ENCODE results near the gene ZNF428. TPM values are rescaled to one million over a fixed set of nuclear protein-coding genes. Genes with fewer than 3 reads are reported as not detected.

ZNF428 gene
- total RNA-seq, 1 donor from 2014 or later: 53.4 TPM

DNA sequence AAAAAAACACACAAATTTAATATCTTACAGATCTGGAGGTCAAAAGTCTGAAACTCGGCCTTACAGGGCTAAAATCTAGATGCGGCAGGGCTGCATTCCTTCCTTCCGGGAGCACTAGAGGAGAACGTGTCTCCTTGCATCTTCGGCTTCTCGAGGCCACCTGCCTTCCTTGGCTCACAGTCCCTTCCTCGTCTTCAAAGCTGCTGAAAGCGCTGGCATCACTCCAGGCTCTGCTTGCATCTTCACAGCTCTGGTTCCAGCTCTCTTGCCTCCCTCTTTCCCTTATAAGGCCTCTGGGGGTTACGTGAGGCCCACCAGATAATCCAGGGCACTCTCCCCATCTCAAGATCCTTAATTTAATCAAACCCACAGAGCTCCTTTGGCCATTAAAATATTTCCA, 54.6 kb downstream of the ZNF428 start:
- peaks cover 4% of the 10 kb centered on the region for H4K20me1 ChIP-seq (ENCODE audit: insufficient read depth, low read length)
- H3K4me1 Mint-ChIP-seq (ENCODE audit: low read depth, unreplicated experiment): peaks cover 7% of the 10 kb centered on the region
- no peak overlapping the region for H3K27ac ChIP-seq (ENCODE audit: low read depth, low read length)
- H3K9me3 ChIP-seq (ENCODE audit: insufficient read depth, low read depth, low read length): no peaks in the 10 kb centered on the region
- H3K9me3 Mint-ChIP-seq (ENCODE audit: unreplicated experiment): peaks cover 2% of the 10 kb centered on the region
- peaks cover 7% of the 10 kb centered on the region for H3K79me2 ChIP-seq (ENCODE audit: insufficient read depth, low read length)
- H3K4me3 Mint-ChIP-seq (ENCODE audit: unreplicated experiment): no peak overlapping the region
- H3K4me1 ChIP-seq (ENCODE audit: insufficient read depth, low read length): peaks cover 11% of the 10 kb centered on the region
- H3K27ac Mint-ChIP-seq (ENCODE audit: unreplicated experiment): peak overlapping the region; percentile 27
- H3K36me3 Mint-ChIP-seq (ENCODE audit: low read depth, unreplicated experiment): peaks cover 15% of the 10 kb centered on the region
- TF ChIP-seq EZH2 (IDR thresholded peaks at IDR 0.05; ENCODE audit: insufficient read depth, low read length): no peak
- TF ChIP-seq, protein P1, sequence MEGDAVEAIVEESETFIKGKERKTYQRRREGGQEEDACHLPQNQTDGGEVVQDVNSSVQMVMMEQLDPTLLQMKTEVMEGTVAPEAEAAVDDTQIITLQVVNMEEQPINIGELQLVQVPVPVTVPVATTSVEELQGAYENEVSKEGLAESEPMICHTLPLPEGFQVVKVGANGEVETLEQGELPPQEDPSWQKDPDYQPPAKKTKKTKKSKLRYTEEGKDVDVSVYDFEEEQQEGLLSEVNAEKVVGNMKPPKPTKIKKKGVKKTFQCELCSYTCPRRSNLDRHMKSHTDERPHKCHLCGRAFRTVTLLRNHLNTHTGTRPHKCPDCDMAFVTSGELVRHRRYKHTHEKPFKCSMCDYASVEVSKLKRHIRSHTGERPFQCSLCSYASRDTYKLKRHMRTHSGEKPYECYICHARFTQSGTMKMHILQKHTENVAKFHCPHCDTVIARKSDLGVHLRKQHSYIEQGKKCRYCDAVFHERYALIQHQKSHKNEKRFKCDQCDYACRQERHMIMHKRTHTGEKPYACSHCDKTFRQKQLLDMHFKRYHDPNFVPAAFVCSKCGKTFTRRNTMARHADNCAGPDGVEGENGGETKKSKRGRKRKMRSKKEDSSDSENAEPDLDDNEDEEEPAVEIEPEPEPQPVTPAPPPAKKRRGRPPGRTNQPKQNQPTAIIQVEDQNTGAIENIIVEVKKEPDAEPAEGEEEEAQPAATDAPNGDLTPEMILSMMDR (IDR thresholded peaks at IDR 0.05; ENCODE audit: insufficient read depth, low read depth, low read length): no peak
- no peaks in the 10 kb centered on the region for H3K27me3 ChIP-seq (ENCODE audit: insufficient read depth, low read length)
- DNase-seq (ENCODE audit: low read depth): no peak
- H3K27me3 Mint-ChIP-seq (ENCODE audit: low read depth, unreplicated experiment): no peaks in the 10 kb centered on the region
- FAIRE-seq: no peak
- H3K4me3 ChIP-seq (ENCODE audit: insufficient read depth, low read depth, low read length): no peak overlapping the region
- no peak overlapping the region for H3K9ac ChIP-seq (ENCODE audit: low read length)
- peaks cover 6% of the 10 kb centered on the region for H3K36me3 ChIP-seq (ENCODE audit: insufficient read depth, low read length)
- H3K4me2 ChIP-seq (ENCODE audit: low read length): no peak overlapping the region
- H2AFZ ChIP-seq (ENCODE audit: low read depth, low read length): no peak overlapping the region

DNA sequence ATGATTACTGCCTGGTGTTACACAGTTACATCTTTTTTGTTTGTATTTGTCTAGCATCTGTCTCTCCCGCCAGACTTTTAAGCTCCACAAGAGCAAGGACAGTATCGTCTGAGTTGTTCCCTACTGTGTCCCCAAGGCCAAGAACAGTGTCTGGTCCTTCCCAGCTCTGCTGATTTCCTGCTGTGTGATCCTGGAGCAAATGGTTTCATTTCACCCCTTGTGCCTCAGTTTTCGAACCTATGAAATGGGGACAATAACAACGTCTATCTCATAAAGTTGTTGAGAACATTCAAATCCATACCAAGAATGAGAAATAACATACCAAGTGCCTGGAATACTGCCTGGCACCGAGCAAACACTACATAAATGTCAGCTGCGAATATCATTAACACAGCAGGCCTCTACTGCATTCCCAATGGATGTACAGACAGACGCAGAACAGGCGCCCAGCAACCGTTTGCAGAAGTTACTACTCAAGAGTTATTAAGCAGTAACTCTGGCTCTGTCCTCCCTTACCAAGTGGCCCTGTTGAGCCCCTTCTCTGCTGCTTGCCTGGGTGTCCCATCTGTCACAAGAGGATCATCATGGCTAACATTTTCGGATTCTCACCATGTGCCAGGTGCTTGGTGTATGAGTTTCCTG, 55.5 kb downstream of the ZNF428 start:
- no peak overlapping the region for H3K27ac ChIP-seq (ENCODE audit: low read depth, low read length)
- H3K9ac ChIP-seq (ENCODE audit: low read length): no peak overlapping the region
- no peak overlapping the region for H3K4me2 ChIP-seq (ENCODE audit: low read length)
- H3K79me2 ChIP-seq (ENCODE audit: insufficient read depth, low read length): peaks cover 7% of the 10 kb centered on the region
- FAIRE-seq (no peak), DNase-seq (ENCODE audit: low read depth) (no peak)
- Mint-ChIP-seq H3K4me3 (ENCODE audit: unreplicated experiment) (no peak overlapping the region), H3K27ac (ENCODE audit: unreplicated experiment) (no peak overlapping the region), H3K4me1 (ENCODE audit: low read depth, unreplicated experiment) (peaks cover 7% of the 10 kb centered on the region), H3K9me3 (ENCODE audit: unreplicated experiment) (peaks cover 2% of the 10 kb centered on the region), H3K36me3 (ENCODE audit: low read depth, unreplicated experiment) (peaks cover 15% of the 10 kb centered on the region), H3K27me3 (ENCODE audit: low read depth, unreplicated experiment) (no peaks in the 10 kb centered on the region)
- no peak overlapping the region for H2AFZ ChIP-seq (ENCODE audit: low read depth, low read length)
- H3K4me1 ChIP-seq (ENCODE audit: insufficient read depth, low read length): peaks cover 11% of the 10 kb centered on the region
- H3K36me3 ChIP-seq (ENCODE audit: insufficient read depth, low read length): peaks cover 4% of the 10 kb centered on the region
- H4K20me1 ChIP-seq (ENCODE audit: insufficient read depth, low read length): no peaks in the 10 kb centered on the region
- no peak for TF ChIP-seq EZH2 (IDR thresholded peaks at IDR 0.05; ENCODE audit: insufficient read depth, low read length)
- TF ChIP-seq, protein P1 (IDR thresholded peaks at IDR 0.05; ENCODE audit: insufficient read depth, low read depth, low read length): no peak
- no peaks in the 10 kb centered on the region for H3K27me3 ChIP-seq (ENCODE audit: insufficient read depth, low read length)
- no peaks in the 10 kb centered on the region for H3K9me3 ChIP-seq (ENCODE audit: insufficient read depth, low read depth, low read length)
- no peak overlapping the region for H3K4me3 ChIP-seq (ENCODE audit: insufficient read depth, low read depth, low read length)

DNA sequence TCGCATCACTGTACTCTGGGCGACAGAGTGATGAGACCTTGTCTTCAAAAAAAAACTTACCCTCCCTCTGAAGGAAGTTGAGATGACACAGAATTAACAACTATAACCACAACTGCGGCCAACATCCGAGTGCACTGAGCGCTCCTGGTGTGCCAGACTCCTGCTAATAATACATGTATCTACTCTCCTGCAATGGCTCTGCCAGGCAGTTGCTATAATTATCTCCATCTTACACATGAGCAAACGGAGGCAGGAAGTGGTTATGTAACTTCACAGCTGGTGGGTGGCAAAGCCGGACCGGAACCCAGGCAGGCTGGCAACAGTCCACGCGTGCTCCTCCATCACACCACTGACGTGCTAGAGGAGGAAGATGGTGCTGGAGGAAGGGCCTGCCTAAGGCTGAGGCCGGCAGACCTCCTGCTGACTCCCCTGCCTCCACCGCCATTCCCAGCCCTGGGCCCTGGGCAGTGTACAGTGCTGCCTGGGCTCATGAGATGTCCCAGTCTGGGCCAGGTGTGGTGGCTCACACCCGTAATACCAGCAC, 56.7 kb downstream of the ZNF428 start:
- Mint-ChIP-seq H3K36me3 (ENCODE audit: low read depth, unreplicated experiment) (peaks cover 15% of the 10 kb centered on the region), H3K27me3 (ENCODE audit: low read depth, unreplicated experiment) (no peaks in the 10 kb centered on the region), H3K4me3 (ENCODE audit: unreplicated experiment) (no peak overlapping the region), H3K4me1 (ENCODE audit: low read depth, unreplicated experiment) (peaks cover 7% of the 10 kb centered on the region), H3K9me3 (ENCODE audit: unreplicated experiment) (peaks cover 2% of the 10 kb centered on the region), H3K27ac (ENCODE audit: unreplicated experiment) (no peak overlapping the region)
- DNase-seq (ENCODE audit: low read depth) (peak; percentile 89), FAIRE-seq (peak; percentile 97)
- TF ChIP-seq EZH2 (IDR thresholded peaks at IDR 0.05; ENCODE audit: insufficient read depth, low read length): no peak
- TF ChIP-seq, protein P1 (IDR thresholded peaks at IDR 0.05; ENCODE audit: insufficient read depth, low read depth, low read length): no peak
- Histone ChIP-seq H3K4me2 (ENCODE audit: low read length) (peak overlapping the region; percentile 43), H3K27ac (ENCODE audit: low read depth, low read length) (peak overlapping the region; percentile 57), H3K36me3 (ENCODE audit: insufficient read depth, low read length) (peaks cover 4% of the 10 kb centered on the region), H2AFZ (ENCODE audit: low read depth, low read length) (no peak overlapping the region), H3K27me3 (ENCODE audit: insufficient read depth, low read length) (no peaks in the 10 kb centered on the region), H3K9ac (ENCODE audit: low read length) (peak overlapping the region; percentile 12), H4K20me1 (ENCODE audit: insufficient read depth, low read length) (no peaks in the 10 kb centered on the region), H3K4me3 (ENCODE audit: insufficient read depth, low read depth, low read length) (no peak overlapping the region), H3K79me2 (ENCODE audit: insufficient read depth, low read length) (peaks cover 7% of the 10 kb centered on the region), H3K9me3 (ENCODE audit: insufficient read depth, low read depth, low read length) (no peaks in the 10 kb centered on the region), H3K4me1 (ENCODE audit: insufficient read depth, low read length) (peaks cover 11% of the 10 kb centered on the region)

Measured in astrocyte (in vitro differentiated cells and primary cell).